Endothelial cell of umbilical vein (primary cell): ENCODE data around the gene HTR7. TPM values are rescaled to one million over a fixed set of nuclear protein-coding genes. Genes with fewer than 3 reads are reported as not detected.

Experiments
- BruUV-seq: library from RNA; stranded (reverse); fragments of 400-500 nt; replicated peaks from 2 replicates; lab custom pipeline; 2021; lab: Mats Ljungman, UMichigan
- CTCF ChIA-PET: fragments of 300-600, 350-600 bp; sonication (Branson Sonifier 250); formaldehyde crosslinking; loops from one replicate; lab custom pipeline; 2021; ENCODE audit warnings: antibody characterized with exemption, inconsistent platforms; lab: Charles Lee
- POLR2A ChIA-PET: fragments of 300-600, 350-600 bp; sonication (Branson Sonifier 250); formaldehyde crosslinking; loops from one replicate; lab custom pipeline; 2021; ENCODE audit warnings: antibody characterized with exemption, inconsistent platforms; lab: Charles Lee
- DNase-seq: peaks from one replicate; pipeline ENCODE4 v3.0.0-alpha.2; 2011; ENCODE audit warnings: low read depth, low spot score
- FAIRE-seq: peaks from 2 replicates; lab custom pipeline; 2011; peaks lifted over from hg19 to GRCh38; lab: Jason Lieb, UNC
- H2AFZ ChIP-seq: 2 replicates; pipeline ENCODE4 v1.6.0; 2012; ENCODE audit warnings: low read depth, low read length, control low read depth, inconsistent platforms
- H3K27ac ChIP-seq: 2 replicates; pipeline ENCODE4 v1.5.1; 2011; ENCODE audit warnings: low read depth, mild to moderate bottlenecking, control low read depth, low read length, moderate library complexity; ENCODE audit not compliant: insufficient read depth
- H3K27me3 ChIP-seq, 2 experiments: 2 replicates each; pipeline versions ENCODE4 v1.6.0 to v1.6.1; 2011; ENCODE audit warnings: low read length in 2 of 2, mixed read lengths in 1 of 2; ENCODE audit not compliant: control insufficient read depth in 2 of 2, insufficient read depth in 2 of 2
- H3K36me3 ChIP-seq, 2 experiments: 2 replicates in 1 of 2; 3 replicates in 1 of 2; pipeline ENCODE4 v1.5.1; 2011; ENCODE audit warnings: low read length in 2 of 2, mild to moderate bottlenecking in 1 of 2, moderate library complexity in 1 of 2; ENCODE audit not compliant: control insufficient read depth in 2 of 2, insufficient read depth in 2 of 2; ENCODE audit errors: extremely low read depth in 1 of 2
- H3K4me1 ChIP-seq: 3 replicates; pipeline ENCODE4 v1.5.1; 2011; ENCODE audit warnings: mild to moderate bottlenecking, low read length; ENCODE audit not compliant: control insufficient read depth, insufficient read depth; ENCODE audit errors: extremely low read depth
- H3K4me2 ChIP-seq: 2 replicates; pipeline ENCODE4 v1.6.1; 2011; ENCODE audit warnings: low read length, control low read depth, mixed read lengths; ENCODE audit not compliant: insufficient read depth
- H3K4me3 ChIP-seq, 3 experiments: fragments of 200-600 bp in 1 of 3; sonication (generic), shearing (Covaris generic) in 1 of 3; replicated peaks in 1 of 3; 2 replicates each; pipeline ENCODE4 v1.5.1; 2011 to 2016; ENCODE audit warnings: control low read depth in 3 of 3, low read length in 3 of 3, mild to moderate bottlenecking in 2 of 3, inconsistent platforms in 1 of 3, low read depth in 1 of 3, moderate library complexity in 1 of 3; ENCODE audit not compliant: insufficient read depth in 1 of 3
- H3K79me2 ChIP-seq: 2 replicates; pipeline ENCODE4 v1.6.0; 2012; ENCODE audit warnings: low read length, inconsistent platforms; ENCODE audit not compliant: control insufficient read depth, insufficient read depth
- H3K9ac ChIP-seq: replicated peaks from 2 replicates; pipeline ENCODE3; 2011; ENCODE audit warnings: low read length, control low read depth; ENCODE audit not compliant: insufficient read depth; ENCODE audit errors: extremely low read depth
- H3K9me1 ChIP-seq: replicated peaks from 3 replicates; pipeline ENCODE4 v1.6.0; 2011; ENCODE audit warnings: mild to moderate bottlenecking, low read length; ENCODE audit not compliant: control insufficient read depth, insufficient read depth; ENCODE audit errors: extremely low read depth
- H3K9me3 ChIP-seq: replicated peaks from 2 replicates; pipeline ENCODE4 v1.5.1; 2012; ENCODE audit warnings: low read length, inconsistent platforms; ENCODE audit not compliant: control insufficient read depth, insufficient read depth
- H4K20me1 ChIP-seq: replicated peaks from 2 replicates; pipeline ENCODE3; 2011; ENCODE audit warnings: mild to moderate bottlenecking, low read length; ENCODE audit not compliant: control insufficient read depth, insufficient read depth; ENCODE audit errors: extremely low read depth
- CTCF ChIP-seq, 2 donors: IDR thresholded peaks; 1 replicate in 1 of 2; 2 replicates in 1 of 2; pipeline ENCODE4 v1.5.1; 2011; ENCODE audit warnings: low read length in 2 of 2, mild to moderate bottlenecking in 2 of 2, moderate library complexity in 2 of 2, control low read depth in 1 of 2, inconsistent platforms in 1 of 2, low read depth in 1 of 2; ENCODE audit not compliant: insufficient read depth in 1 of 2; ENCODE audit errors: extremely low read depth in 1 of 2
- EZH2 ChIP-seq: IDR thresholded peaks from 2 replicates; pipeline ENCODE4 v1.6.1; 2012; ENCODE audit warnings: borderline replicate concordance, low read depth, mild to moderate bottlenecking, moderate library complexity, low read length, inconsistent platforms; ENCODE audit not compliant: severe bottlenecking
- FOS ChIP-seq: IDR thresholded peaks from 2 replicates; pipeline ENCODE4 v1.6.1; 2011; ENCODE audit warnings: mild to moderate bottlenecking, low read length, moderate library complexity, borderline replicate concordance; ENCODE audit not compliant: insufficient read depth
- GATA2 ChIP-seq: IDR thresholded peaks from 2 replicates; pipeline ENCODE4 v1.7.0; 2011; ENCODE audit warnings: low read depth, mild to moderate bottlenecking, moderate library complexity, mixed read lengths, low read length; ENCODE audit not compliant: insufficient read length, insufficient read depth
- JUN ChIP-seq: IDR thresholded peaks from 2 replicates; pipeline ENCODE4 v1.6.1; 2011; ENCODE audit warnings: borderline replicate concordance, low read depth; ENCODE audit not compliant: insufficient read length, insufficient read depth
- POLR2AphosphoS5 ChIP-seq: IDR thresholded peaks from 2 replicates; pipeline ENCODE4 v1.6.1; 2012; ENCODE audit warnings: low read depth, mild to moderate bottlenecking, control low read depth, low read length, moderate library complexity; ENCODE audit not compliant: insufficient read depth
- dilution Hi-C: fragments of 300-500 bp; cut with MboI; formaldehyde crosslinking; loops from one replicate; pipeline ENCODE4 v1.15.0; 2019; ENCODE audit warnings: low sequenced_read_pairs; ENCODE audit not compliant: extremely low pct_ligation_motif_present
- intact Hi-C: fragments of 100-400 bp; cut with micrococcal nuclease; formaldehyde crosslinking; loops from one replicate; pipeline ENCODE4 v1.10.0; 2022
- polyA plus RNA-seq, 4 experiments: library from polyadenylated mRNA; depleted of rRNA in 3 of 4; stranded (reverse) in 3 of 4; unstranded in 1 of 4; fragments of >200 nt; gene quantifications; 2 replicates each; pipeline versions ENCODE4 v1.2.1 to v1.2.3, GENCODE V29; 2011 to 2012; ENCODE audit warnings: missing spikeins in 1 of 4
- total RNA-seq: library from RNA; stranded (reverse); gene quantifications from 2 replicates; pipeline ENCODE4 v1.2.3, GENCODE V29; 2021
- TF ChIP-seq, protein P1 (sequence below): IDR thresholded peaks from 2 replicates; pipeline ENCODE4 v1.6.1; 2011; ENCODE audit not compliant: insufficient read depth, insufficient read length

Gene HTR7
- total and polyA plus RNA-seq, 2 donors (not counting 3 experiments of a cell fraction or from before 2014, with no cell fraction given), result 0.01 to 0.22 TPM

DNA sequence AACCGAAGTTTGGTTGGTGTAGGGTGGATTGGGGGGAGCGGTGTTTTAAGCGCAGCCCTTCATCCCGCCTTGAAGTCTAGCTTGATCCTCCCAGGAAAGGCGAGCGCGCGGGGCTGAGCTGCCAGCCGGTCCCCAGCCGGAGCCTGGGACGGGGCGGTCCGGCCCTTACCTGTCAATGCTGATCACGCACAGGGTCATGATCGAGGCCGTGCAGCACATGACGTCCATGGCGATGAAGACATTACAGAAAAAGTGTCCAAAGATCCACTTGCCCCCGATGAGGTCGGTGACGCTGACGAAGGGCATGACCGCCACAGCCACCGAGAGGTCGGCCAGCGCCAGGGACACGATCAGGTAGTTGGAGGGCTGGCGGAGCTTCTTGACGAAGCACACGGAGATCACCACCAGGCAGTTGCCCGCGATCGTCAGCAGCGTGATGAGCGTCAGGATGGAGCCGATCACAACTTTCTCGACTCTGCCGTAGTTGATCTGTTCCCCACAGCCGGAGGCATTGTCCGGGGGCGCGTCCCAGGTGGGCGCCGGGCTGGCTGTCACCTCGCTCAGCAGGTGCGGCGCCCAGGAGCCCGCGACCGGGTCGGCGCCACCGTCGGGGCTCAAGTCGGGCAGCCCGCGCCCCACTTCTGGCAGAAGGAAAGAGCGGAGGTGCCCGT, 740 bp downstream of the HTR7 start:
- FAIRE-seq, result no peak
- H3K9ac ChIP-seq, result no peak overlapping the region
- no peak for DNase-seq

More for the DNA sequence above, 740 bp downstream of the HTR7 start:
- H3K4me2 ChIP-seq, result peak overlapping the region; percentile 42
- no peaks in the 10 kb centered on the region for H3K79me2 ChIP-seq
- ChIA-PET POLR2A (no interaction called here), CTCF (interaction anchor here (0.9 to 1.6 kb wide), 4 partner anchors 11 to 394 kb away, joined by 3 to 4 read pairs (median 3); no protein-coding TSS in a partner anchor)
- no peak for TF ChIP-seq FOS
- no peak for TF ChIP-seq POLR2AphosphoS5
- TF ChIP-seq CTCF (IDR thresholded peaks at IDR 0.05; ENCODE audit: extremely low read depth in 1 of 2, insufficient read depth in 1 of 2, low read depth in 1 of 2, low read length in 2 of 2), result no peak
- TF ChIP-seq EZH2, result peak; percentile 82
- TF ChIP-seq, protein P1, sequence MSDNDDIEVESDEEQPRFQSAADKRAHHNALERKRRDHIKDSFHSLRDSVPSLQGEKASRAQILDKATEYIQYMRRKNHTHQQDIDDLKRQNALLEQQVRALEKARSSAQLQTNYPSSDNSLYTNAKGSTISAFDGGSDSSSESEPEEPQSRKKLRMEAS, result no peak
- no peak for TF ChIP-seq JUN
- no peak for TF ChIP-seq GATA2
- H3K4me3 ChIP-seq, result peak overlapping the region in 2 of 3 experiments; percentile 39 to 57
- no peaks in the 10 kb centered on the region for H3K9me3 ChIP-seq
- H2AFZ ChIP-seq, result peak overlapping the region; percentile 2
- H3K4me1 ChIP-seq, result peaks cover 19% of the 10 kb centered on the region
- dilution Hi-C loops (no loop called here), intact Hi-C loops (no loop called here)
- BruUV-seq, result no TSS peak
- H4K20me1 ChIP-seq, result no peaks in the 10 kb centered on the region
- no peaks in the 10 kb centered on the region for H3K9me1 ChIP-seq
- peaks cover 25 to 37% of the 10 kb centered on the region in 2 experiments for H3K27me3 ChIP-seq
- no peaks in the 10 kb centered on the region for H3K36me3 ChIP-seq
- H3K27ac ChIP-seq, result no peak overlapping the region
